ENCODE measurements around the gene TMEM196. TPM values are rescaled to one million over a fixed set of nuclear protein-coding genes. Genes with fewer than 3 reads are reported as not detected.
"Not testable (repeated sequence)": the region's sequence is repeated elsewhere in the genome, so short reads cannot be mapped to it uniquely, and the experiment has no call there.

Gene TMEM196
- total and polyA plus RNA-seq, 2 donors from 2014 or later = 0.06 TPM; not detected in 1

GRCh38 chr7:19692111-19692828, 81.1 kb downstream of the TMEM196 start:
- no peaks in the 10 kb centered on the region for H3K9me3 ChIP-seq (ENCODE audit: control insufficient read depth in 2 of 3, insufficient read depth in 1 of 3, low read length in 3 of 3)
- no peak overlapping the region for H3K27ac ChIP-seq (ENCODE audit: low read depth in 2 of 2, low read length in 2 of 2)
- peak in 1 of 5 donors; percentile 65 for DNase-seq
- no peak for FAIRE-seq
- no peak overlapping the region for H3K4me3 ChIP-seq (ENCODE audit: low read length in 3 of 3)
- H3K36me3 ChIP-seq (ENCODE audit: control insufficient read depth in 2 of 3, insufficient read depth in 3 of 3, low read length in 3 of 3) = no peaks in the 10 kb centered on the region
- H3K27me3 ChIP-seq (ENCODE audit: control insufficient read depth, insufficient read depth, low read length) = no peaks in the 10 kb centered on the region
- TF ChIP-seq CTCF (IDR thresholded peaks at IDR 0.05; ENCODE audit: borderline replicate concordance, extremely low read depth, insufficient read depth) = no peak
- no peak overlapping the region for H3K9ac ChIP-seq (ENCODE audit: low read length in 3 of 3)
- H3K4me1 ChIP-seq (ENCODE audit: control insufficient read depth in 2 of 3, insufficient read depth in 2 of 3, low read depth in 1 of 3, low read length in 3 of 3) = no peaks in the 10 kb centered on the region
- intact Hi-C loops (cut with DNase I) = no loop called here

- H3K4me1 ChIP-seq (ENCODE audit: control insufficient read depth in 2 of 3, insufficient read depth in 2 of 3, low read depth in 1 of 3, low read length in 3 of 3) = no peaks in the 10 kb centered on the region
- DNase-seq (no peak), FAIRE-seq (no peak)
- no peaks in the 10 kb centered on the region for H3K9me3 ChIP-seq (ENCODE audit: control insufficient read depth in 2 of 3, insufficient read depth in 1 of 3, low read length in 3 of 3)
- no peaks in the 10 kb centered on the region for H3K36me3 ChIP-seq (ENCODE audit: control insufficient read depth in 2 of 3, insufficient read depth in 3 of 3, low read length in 3 of 3)
- no peak for TF ChIP-seq CTCF (IDR thresholded peaks at IDR 0.05; ENCODE audit: borderline replicate concordance, extremely low read depth, insufficient read depth)
- no peak overlapping the region for H3K4me3 ChIP-seq (ENCODE audit: low read length in 3 of 3)
- H3K27ac ChIP-seq (ENCODE audit: low read depth in 2 of 2, low read length in 2 of 2) = no peak overlapping the region
- H3K9ac ChIP-seq (ENCODE audit: low read length in 3 of 3) = no peak overlapping the region
- intact Hi-C loops (cut with DNase I) = no loop called here
- H3K27me3 ChIP-seq (ENCODE audit: control insufficient read depth, insufficient read depth, low read length) = no peaks in the 10 kb centered on the region
Observed at GRCh38 chr7:19690736-19691135, 82.7 kb downstream of the TMEM196 start.

- FAIRE-seq; DNase-seq; H3K9me3 ChIP-seq (ENCODE audit: control insufficient read depth in 2 of 3, insufficient read depth in 1 of 3, low read length in 3 of 3); H3K36me3 ChIP-seq (ENCODE audit: control insufficient read depth in 2 of 3, insufficient read depth in 3 of 3, low read length in 3 of 3); H3K4me3 ChIP-seq (ENCODE audit: low read length in 3 of 3); H3K4me1 ChIP-seq (ENCODE audit: control insufficient read depth in 2 of 3, insufficient read depth in 2 of 3, low read depth in 1 of 3, low read length in 3 of 3); H3K27ac ChIP-seq (ENCODE audit: low read depth in 2 of 2, low read length in 2 of 2); intact Hi-C loops (cut with DNase I); H3K9ac ChIP-seq (ENCODE audit: low read length in 3 of 3); H3K27me3 ChIP-seq (ENCODE audit: control insufficient read depth, insufficient read depth, low read length): not testable (repeated sequence)
Observed at GRCh38 chr7:19689130-19689529, 84.3 kb downstream of the TMEM196 start.

GRCh38 chr7:19681596-19681995, 91.8 kb downstream of the TMEM196 start:
- no peak for TF ChIP-seq CTCF (IDR thresholded peaks at IDR 0.05; ENCODE audit: borderline replicate concordance, extremely low read depth, insufficient read depth)
- H3K36me3 ChIP-seq (ENCODE audit: control insufficient read depth in 2 of 3, insufficient read depth in 3 of 3, low read length in 3 of 3) = no peaks in the 10 kb centered on the region
- FAIRE-seq (no peak), DNase-seq (no peak)
- no peak overlapping the region for H3K27ac ChIP-seq (ENCODE audit: low read depth in 2 of 2, low read length in 2 of 2)
- H3K4me1 ChIP-seq (ENCODE audit: control insufficient read depth in 2 of 3, insufficient read depth in 2 of 3, low read depth in 1 of 3, low read length in 3 of 3) = no peaks in the 10 kb centered on the region
- no peaks in the 10 kb centered on the region for H3K9me3 ChIP-seq (ENCODE audit: control insufficient read depth in 2 of 3, insufficient read depth in 1 of 3, low read length in 3 of 3)
- no peaks in the 10 kb centered on the region for H3K27me3 ChIP-seq (ENCODE audit: control insufficient read depth, insufficient read depth, low read length)
- intact Hi-C loops (cut with DNase I) = no loop called here
- no peak overlapping the region for H3K9ac ChIP-seq (ENCODE audit: low read length in 3 of 3)
- H3K4me3 ChIP-seq (ENCODE audit: low read length in 3 of 3) = no peak overlapping the region
